Measurements from ENCODE around the gene DSP. TPM values are rescaled to one million over a fixed set of nuclear protein-coding genes. Genes with fewer than 3 reads are reported as not detected.

Gene DSP
- total and polyA plus RNA-seq, 2 of the 13 experiments (the other 11 are each of a cell fraction or from before 2014, with no cell fraction given): 89.8 to 117 TPM

GRCh38 chr6:7580927-7581618 is 39.6 kb downstream of the DSP start (continued):
- TF ChIP-seq ZFP36L1 (CRISPR knock-in tag; IDR thresholded peaks at IDR 0.05) (no peak), HOXA5 (CRISPR knock-in tag; IDR thresholded peaks at IDR 0.05) (no peak), KLF13 (CRISPR knock-in tag; IDR thresholded peaks at IDR 0.05) (no peak), ZNF607 (CRISPR knock-in tag; IDR thresholded peaks at IDR 0.05; ENCODE audit: borderline replicate concordance) (no peak), MAF1 (CRISPR knock-in tag; IDR thresholded peaks at IDR 0.05; ENCODE audit: borderline replicate concordance) (no peak), TCF12 (IDR thresholded peaks at IDR 0.05) (no peak), TCF12 (CRISPR knock-in tag; IDR thresholded peaks at IDR 0.05) (no peak), ZNF431 (CRISPR knock-in tag; IDR thresholded peaks at IDR 0.05; ENCODE audit: borderline replicate concordance, low read depth) (no peak), ZNF780A (CRISPR knock-in tag; IDR thresholded peaks at IDR 0.05) (no peak), HNF1B (CRISPR knock-in tag; IDR thresholded peaks at IDR 0.05) (peak; percentile 81), RCOR2 (CRISPR knock-in tag; IDR thresholded peaks at IDR 0.05) (no peak), TRIM22 (IDR thresholded peaks at IDR 0.05) (no peak), ISL2 (CRISPR knock-in tag; IDR thresholded peaks at IDR 0.05) (no peak), ZNF33A (CRISPR knock-in tag; IDR thresholded peaks at IDR 0.05; ENCODE audit: borderline replicate concordance) (no peak), POGK (CRISPR knock-in tag; conservative IDR thresholded peaks at IDR 0.05) (0 out of 2 replicates have a peak, but pooled peaks have one; percentile 49), ZNF782 (CRISPR knock-in tag; IDR thresholded peaks at IDR 0.05; ENCODE audit: borderline replicate concordance) (0 out of 2 replicates have a peak, but pooled peaks have one; percentile 52), POGZ (CRISPR knock-in tag; IDR thresholded peaks at IDR 0.05) (no peak), ZNF317 (CRISPR knock-in tag; IDR thresholded peaks at IDR 0.05) (no peak), MBNL3 (CRISPR knock-in tag; conservative IDR thresholded peaks at IDR 0.05) (no peak), SRSF4 (IDR thresholded peaks at IDR 0.05; ENCODE audit: low read depth, low read length, poor library complexity, severe bottlenecking) (no peak), KAT2B (IDR thresholded peaks at IDR 0.05; ENCODE audit: borderline replicate concordance, low read depth, low read length) (no peak), ARNT (IDR thresholded peaks at IDR 0.05) (no peak), HMGA1 (CRISPR knock-in tag; conservative IDR thresholded peaks at IDR 0.05) (no peak), TEF (CRISPR knock-in tag; IDR thresholded peaks at IDR 0.05) (no peak), TEAD3 (CRISPR knock-in tag; optimal IDR thresholded peaks at IDR 0.05; ENCODE audit: borderline replicate concordance) (no peak), ARNTL (CRISPR knock-in tag; IDR thresholded peaks at IDR 0.05) (no peak)
